Stimulated activated CD4-positive, alpha-beta T cell treated with anti-CD3 and anti-CD28 coated beads, Interleukin-12 subunit alpha, Interleukin-12 subunit beta, amount 100 ng/mL, for 24 hours (primary cell): ENCODE measurements around the gene GPR87.

Experiments
- DNase-seq, 2 experiments: peaks; one replicate each; pipeline ENCODE4 v3.0.0-alpha.2; 2020; ENCODE audit warnings: low read depth in 2 of 2

Gene GPR87, protein sequence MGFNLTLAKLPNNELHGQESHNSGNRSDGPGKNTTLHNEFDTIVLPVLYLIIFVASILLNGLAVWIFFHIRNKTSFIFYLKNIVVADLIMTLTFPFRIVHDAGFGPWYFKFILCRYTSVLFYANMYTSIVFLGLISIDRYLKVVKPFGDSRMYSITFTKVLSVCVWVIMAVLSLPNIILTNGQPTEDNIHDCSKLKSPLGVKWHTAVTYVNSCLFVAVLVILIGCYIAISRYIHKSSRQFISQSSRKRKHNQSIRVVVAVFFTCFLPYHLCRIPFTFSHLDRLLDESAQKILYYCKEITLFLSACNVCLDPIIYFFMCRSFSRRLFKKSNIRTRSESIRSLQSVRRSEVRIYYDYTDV

GRCh38 chr3:151316267-151316991 is at the start of gene GPR87:
Gene GPR87, minus strand, starts transcription at chr3:151316820. Its CDS starts 16,720 bp downstream, at chr3:151300100.
- peak in 1 of 2 experiments; percentile 20 for DNase-seq

- DNase-seq, result no peak
Measured at GRCh38 chr3:151362751-151363174, 46.1 kb upstream of the GPR87 start.

- DNase-seq, result no peak
Measured at GRCh38 chr3:151357463-151357850, 40.8 kb upstream of the GPR87 start.

DNA sequence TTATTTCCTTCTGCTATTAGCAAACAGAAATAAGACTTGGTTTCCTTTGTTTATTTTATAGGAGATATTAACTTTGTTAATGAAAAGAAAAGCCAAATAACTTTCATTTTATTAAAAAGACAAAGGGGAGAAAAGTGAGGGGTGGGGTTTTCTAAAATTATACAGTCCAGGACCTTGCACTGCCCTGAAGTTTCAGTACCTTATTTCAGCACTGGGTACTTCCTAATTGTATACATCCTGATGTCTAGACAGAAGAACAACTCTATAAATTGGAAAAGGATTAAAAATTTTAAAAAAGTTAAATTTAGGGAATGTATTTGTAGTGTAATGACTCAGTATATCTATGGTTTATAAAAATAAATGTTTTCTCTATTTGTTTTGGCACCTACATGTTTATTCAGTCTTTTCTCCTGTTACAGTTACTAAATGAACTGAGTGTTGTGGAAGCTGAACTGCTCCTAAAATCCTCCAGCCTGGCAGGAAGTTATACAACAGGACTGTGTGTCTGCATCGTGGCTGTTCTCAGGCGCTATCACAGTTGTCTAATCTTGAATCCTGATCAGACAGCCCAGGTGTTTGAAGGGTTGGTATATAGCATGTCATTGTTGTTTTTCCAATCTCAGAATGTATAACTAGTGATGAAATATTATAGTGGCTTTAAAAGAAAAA is 40.3 kb upstream of the GPR87 start:
- no peak for DNase-seq

- no peak for DNase-seq
Measured at GRCh38 chr3:151351648-151352047, 35.0 kb upstream of the GPR87 start.

DNA sequence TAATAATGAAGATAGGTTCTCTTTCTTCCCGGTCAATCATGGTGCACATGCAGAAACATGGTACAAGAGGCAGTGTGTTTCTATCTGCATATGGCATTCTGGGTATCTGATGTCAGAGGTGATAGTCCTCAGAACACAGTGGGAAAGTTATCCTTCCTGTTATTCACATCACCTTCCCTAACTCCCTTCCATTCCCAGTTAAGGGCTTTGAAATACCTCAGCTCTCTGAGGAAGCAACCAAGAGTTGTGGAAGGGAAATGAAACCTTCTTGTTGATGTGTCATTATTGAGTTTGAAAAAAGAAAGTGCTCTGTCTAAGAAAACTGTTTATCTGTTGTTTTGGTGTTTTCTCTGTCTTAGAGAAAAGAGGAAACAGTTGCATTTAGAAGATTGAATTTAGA is 34.6 kb upstream of the GPR87 start:
- no peak for DNase-seq

- no peak for DNase-seq
Measured at GRCh38 chr3:151350656-151351055, 34.0 kb upstream of the GPR87 start.

DNA sequence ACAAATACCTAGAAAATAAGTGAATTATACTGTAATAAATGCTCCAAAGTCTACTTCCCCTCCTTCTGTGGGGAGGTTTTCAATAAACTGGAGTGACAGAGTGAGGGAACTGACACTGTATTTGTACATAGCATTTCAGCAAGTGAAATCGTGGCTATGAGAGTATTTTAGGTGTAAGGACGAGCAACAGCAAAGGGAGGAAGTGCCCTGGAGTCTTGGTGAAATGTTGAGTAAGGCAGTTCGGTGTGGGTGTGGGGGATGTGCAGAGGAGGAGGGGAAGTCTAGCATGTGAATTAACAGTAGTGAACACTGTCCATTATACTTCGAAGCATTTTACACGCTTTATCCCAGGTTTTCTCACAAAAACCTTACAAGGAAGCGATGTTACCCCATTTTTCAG is 30.8 kb upstream of the GPR87 start:
- DNase-seq, result no peak

- no peak for DNase-seq
Measured at GRCh38 chr3:151346292-151346691, 29.7 kb upstream of the GPR87 start.

- DNase-seq, result no peak
Measured at GRCh38 chr3:151345859-151346258, 29.2 kb upstream of the GPR87 start.

- DNase-seq, result no peak
Measured at GRCh38 chr3:151331696-151332095, 15.1 kb upstream of the GPR87 start.

DNA sequence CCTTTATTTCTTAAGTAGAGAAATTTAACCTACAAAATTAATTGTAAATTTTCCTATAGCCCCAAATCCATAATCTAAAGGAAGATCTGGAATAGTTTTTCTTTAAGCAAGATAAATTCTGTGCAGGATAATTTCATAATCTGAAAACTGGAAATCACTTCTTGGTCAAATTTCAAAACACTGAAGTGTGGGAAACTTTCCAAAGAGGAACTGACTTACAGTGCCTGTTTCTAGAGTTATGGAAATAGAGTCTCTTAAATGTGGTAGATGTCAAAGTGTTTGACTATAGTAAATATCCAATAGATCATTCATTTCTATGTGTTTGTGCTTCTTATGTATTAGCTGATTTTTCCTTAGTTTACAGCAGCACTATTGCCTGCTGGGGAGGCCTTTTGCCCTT is 14.3 kb upstream of the GPR87 start:
- no peak for DNase-seq

- no peak for DNase-seq
Measured at GRCh38 chr3:151330379-151330778, 13.8 kb upstream of the GPR87 start.

DNA sequence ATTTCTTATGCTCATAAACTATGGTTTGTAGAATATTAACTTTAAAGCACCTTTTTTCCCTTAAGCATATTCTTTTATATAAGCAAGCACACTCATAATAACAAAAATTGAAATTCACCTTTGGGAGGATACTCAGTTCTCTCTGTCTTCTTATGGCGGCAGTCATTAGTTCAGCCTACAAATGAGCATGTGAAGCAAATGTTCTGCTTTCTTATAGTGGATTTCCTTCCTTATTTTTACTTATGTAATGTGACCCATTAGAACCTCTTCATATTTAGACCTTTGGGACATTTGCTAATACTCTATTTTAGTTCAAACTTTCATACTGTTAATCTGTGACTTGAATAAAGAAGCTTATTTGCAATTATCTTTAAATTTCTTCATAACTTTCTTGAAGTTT is 12.7 kb upstream of the GPR87 start, which contains the start of gene P2RY13:
Gene P2RY13 (minus strand): TSS at position 187 of the 400 bp plus-strand sequence. CDS start 21 bp downstream, at position 166.
- no peak for DNase-seq

GRCh38 chr3:151328298-151328995 is 11.8 kb upstream of the GPR87 start:
- DNase-seq, result no peak

DNA sequence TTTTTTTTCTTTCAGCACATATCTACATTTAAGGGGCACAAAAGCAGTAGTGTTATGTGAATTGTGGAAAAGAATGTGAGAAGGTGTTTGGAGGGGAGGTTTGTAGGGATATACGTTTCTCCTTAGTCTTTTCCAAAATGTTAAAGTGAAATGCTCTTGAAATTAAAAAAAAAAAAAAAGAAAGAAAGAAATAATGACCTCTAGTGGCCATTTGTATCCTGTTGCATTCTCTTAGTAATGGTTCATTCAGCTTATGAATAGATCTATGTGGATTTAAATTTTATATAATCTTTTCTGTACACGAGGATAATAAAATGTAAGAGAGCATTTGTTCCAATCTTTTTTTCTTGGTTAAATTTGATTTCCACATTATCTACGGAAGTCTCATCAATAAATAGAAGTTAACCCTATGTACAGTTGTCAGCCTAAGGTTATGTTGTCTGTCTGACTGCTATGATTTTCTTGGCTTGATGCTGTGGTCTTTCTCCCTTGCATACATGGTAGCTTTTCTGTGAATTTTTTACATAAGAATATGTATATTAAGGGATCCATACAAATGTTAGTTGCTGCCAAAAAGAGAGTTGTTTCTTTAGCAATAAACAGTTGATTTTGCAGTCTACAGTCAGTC is 11.1 kb upstream of the GPR87 start:
- no peak for DNase-seq

DNA sequence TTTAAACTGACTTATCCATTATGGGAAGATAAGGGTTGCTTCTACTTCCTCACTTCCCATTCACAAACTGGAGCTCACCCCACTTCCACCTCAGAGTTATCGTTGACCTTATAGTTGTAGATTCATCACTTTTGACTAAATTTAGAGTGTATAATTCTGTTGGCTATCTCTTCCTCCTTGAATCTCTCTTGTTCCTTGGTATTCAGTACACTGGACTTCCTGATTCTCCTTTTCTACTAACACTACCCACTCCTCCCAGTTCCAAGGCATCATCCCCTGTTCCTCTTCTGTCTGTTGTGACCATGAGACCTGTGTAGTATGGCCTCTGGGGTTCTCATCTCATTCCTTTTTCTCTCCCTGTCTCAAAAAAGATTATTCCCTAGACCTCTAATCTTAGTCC is 5.9 kb upstream of the GPR87 start:
- no peak for DNase-seq

DNA sequence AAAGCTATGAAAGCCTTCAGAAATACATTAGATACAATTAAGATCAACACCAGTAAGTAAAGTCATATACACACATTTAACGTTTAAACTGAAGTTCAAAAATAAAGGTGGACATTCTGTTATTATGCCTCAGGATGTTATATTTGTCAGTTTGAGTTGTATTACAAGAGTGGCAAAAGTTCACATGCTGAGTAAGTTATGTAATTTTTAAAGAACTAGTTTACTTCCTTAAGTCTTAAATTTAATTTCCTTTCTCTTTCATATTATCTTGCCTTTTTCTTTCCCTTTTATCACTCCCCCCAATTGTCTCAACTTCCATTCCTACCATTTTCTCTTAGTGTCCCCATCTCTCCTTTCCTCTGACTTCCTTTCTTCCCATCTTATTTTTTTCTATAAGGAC is 4.9 kb upstream of the GPR87 start:
- DNase-seq, result no peak

- no peak for DNase-seq
Measured at GRCh38 chr3:151320131-151320530, 3.5 kb upstream of the GPR87 start.

- DNase-seq, result no peak
Measured at GRCh38 chr3:151319628-151320027, 3.0 kb upstream of the GPR87 start.

DNA sequence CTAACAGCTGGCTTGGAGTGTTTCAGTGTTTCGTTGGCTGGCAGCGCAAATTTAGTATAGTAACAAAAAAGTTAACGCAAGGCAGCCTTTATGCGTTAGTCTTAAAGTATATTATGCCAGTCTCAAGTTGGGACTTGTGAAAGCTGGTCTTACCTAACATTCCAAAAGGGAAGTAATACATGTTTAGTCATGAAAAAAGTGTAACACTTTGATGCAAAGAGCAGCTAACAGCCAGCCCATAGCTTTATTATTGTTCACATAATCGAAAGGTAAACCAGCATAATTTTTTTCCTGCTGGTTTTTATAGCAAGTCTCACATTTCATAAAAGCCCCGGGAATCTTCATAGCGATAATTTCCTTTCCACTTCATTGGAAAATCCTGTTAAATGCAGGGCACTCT is 2.4 kb upstream of the GPR87 start:
- no peak for DNase-seq

- no peak for DNase-seq
Measured at GRCh38 chr3:151318313-151318712, 1.7 kb upstream of the GPR87 start.
